Activated naive CD4-positive, alpha-beta T cell treated with anti-CD3 and anti-CD28 coated beads, Interleukin-2, amount 50 U/mL, for 24 hours (primary cell): ENCODE data around the gene PRKG1.
"Not testable (repeated sequence)": the region's sequence is repeated elsewhere in the genome, so short reads cannot be mapped to it uniquely, and the experiment has no call there.

ENCODE experiments used
- H3K27ac Mint-ChIP-seq: one replicate; pipeline ENCODE4 v1.8.0; 2021; ENCODE audit warnings: mild to moderate bottlenecking, mixed read lengths
- H3K27me3 Mint-ChIP-seq: one replicate; pipeline ENCODE4 v1.8.0; 2021; ENCODE audit warnings: mixed read lengths
- H3K36me3 Mint-ChIP-seq: one replicate; pipeline ENCODE4 v1.8.0; 2021; ENCODE audit warnings: mixed read lengths
- H3K4me1 Mint-ChIP-seq: one replicate; pipeline ENCODE4 v1.8.0; 2021; ENCODE audit warnings: mixed read lengths
- H3K4me3 Mint-ChIP-seq: one replicate; pipeline ENCODE4 v1.8.0; 2021; ENCODE audit warnings: mild to moderate bottlenecking, mixed read lengths
- H3K9me3 Mint-ChIP-seq: one replicate; pipeline ENCODE4 v1.8.0; 2021; ENCODE audit warnings: mixed read lengths

Gene PRKG1

DNA sequence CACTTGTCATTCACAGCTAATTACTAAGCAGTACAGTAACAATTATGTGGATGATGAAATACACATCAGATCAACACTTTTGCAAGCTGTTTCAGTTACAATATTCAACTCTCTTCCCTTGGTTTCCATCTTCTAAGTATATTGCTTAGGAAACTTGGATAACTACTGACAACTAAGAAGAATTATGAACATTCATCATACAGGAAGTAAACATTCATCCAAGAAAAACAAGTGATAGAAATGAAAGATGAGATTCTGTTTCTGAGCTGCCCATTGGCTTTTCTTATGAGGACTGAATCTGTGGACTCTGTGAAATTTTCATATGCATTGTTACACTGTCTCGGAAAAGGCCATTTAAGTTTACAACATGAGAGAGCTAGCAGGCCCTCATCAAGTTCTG lies 240.2 kb downstream of the PRKG1 start:
- Mint-ChIP-seq H3K4me3 (no peak overlapping the region), H3K27ac (no peak overlapping the region), H3K9me3 (no peaks in the 10 kb centered on the region), H3K36me3 (no peaks in the 10 kb centered on the region), H3K4me1 (no peaks in the 10 kb centered on the region), H3K27me3 (no peaks in the 10 kb centered on the region)

DNA sequence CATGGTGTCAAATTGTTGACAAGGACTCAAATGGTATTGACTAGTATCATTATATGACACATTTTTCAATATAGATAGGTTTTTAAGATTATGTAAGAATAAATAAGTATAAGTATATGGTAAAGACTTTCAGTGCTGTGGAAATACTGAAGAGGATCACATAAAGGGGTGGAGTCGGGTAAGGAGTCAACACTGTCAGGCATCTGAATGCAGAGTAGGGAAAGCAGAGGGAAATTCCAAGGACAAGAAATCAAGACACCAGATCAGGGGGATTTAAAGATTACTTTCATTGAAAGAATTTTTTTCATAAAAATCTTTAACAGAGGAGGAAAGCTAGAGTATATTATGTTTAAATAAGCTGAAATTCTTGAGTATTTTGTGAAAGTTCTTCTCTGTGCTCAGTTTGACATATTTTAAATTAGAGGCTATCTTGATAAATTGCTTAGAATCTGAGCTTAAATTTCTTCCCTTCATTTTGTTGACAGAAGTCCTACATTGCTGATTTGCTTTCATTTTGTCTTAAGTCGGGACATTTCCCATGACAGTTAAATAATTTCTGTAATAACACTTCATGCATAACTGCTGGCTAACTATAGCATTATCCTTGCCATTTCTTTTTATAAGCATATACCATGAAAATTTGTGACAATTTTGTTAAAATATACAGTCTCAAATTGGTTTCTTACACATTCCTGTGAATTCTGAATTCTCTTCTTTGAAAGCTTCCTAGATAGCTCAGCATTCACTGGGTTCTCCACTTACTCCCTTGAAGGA lies 244.3 kb downstream of the PRKG1 start:
- H3K27ac Mint-ChIP-seq = no peak overlapping the region
- H3K4me1 Mint-ChIP-seq = no peaks in the 10 kb centered on the region
- no peaks in the 10 kb centered on the region for H3K36me3 Mint-ChIP-seq
- H3K27me3 Mint-ChIP-seq = no peaks in the 10 kb centered on the region
- H3K4me3 Mint-ChIP-seq = no peak overlapping the region
- H3K9me3 Mint-ChIP-seq = no peaks in the 10 kb centered on the region

DNA sequence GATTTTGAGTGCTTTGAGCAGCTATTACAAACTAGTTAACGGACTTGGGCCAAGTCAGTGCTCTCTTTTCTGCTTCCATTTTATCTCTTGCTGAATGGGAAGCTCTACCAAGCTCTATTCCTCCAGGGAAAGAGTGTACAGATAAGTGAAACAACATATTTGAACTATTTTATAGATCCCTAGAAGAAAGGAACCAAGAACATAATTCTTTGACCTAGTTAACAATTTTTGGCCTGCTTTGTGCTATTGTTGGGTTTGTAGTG lies 244.8 kb downstream of the PRKG1 start:
- no peak overlapping the region for H3K27ac Mint-ChIP-seq

DNA sequence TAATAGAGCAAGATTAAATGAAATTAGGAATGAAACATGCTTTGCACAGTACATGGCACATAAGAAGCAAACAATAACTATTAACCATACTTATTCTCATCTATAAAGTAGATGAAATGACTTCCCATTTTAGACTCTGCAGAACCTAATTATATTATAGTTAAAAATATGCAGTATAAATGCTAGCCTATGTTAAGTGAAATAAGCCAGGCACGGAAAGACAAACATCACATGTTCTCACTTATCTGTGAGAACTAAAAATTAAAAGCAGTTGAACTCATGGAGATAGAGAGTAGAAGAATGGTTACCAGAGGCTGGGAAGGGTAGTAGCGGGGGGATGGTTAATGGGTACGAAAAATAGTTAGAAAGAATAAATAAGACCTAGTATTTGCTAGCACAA lies 247.0 kb downstream of the PRKG1 start:
- no peaks in the 10 kb centered on the region for H3K36me3 Mint-ChIP-seq
- H3K27me3 Mint-ChIP-seq = no peaks in the 10 kb centered on the region
- H3K9me3 Mint-ChIP-seq = peaks cover 5% of the 10 kb centered on the region
- no peak overlapping the region for H3K4me3 Mint-ChIP-seq
- no peak overlapping the region for H3K27ac Mint-ChIP-seq
- no peaks in the 10 kb centered on the region for H3K4me1 Mint-ChIP-seq

More for the DNA sequence above, 244.8 kb downstream of the PRKG1 start:
- Mint-ChIP-seq H3K4me3 (no peak overlapping the region), H3K27me3 (no peaks in the 10 kb centered on the region), H3K9me3 (no peaks in the 10 kb centered on the region), H3K36me3 (no peaks in the 10 kb centered on the region), H3K4me1 (no peaks in the 10 kb centered on the region)

DNA sequence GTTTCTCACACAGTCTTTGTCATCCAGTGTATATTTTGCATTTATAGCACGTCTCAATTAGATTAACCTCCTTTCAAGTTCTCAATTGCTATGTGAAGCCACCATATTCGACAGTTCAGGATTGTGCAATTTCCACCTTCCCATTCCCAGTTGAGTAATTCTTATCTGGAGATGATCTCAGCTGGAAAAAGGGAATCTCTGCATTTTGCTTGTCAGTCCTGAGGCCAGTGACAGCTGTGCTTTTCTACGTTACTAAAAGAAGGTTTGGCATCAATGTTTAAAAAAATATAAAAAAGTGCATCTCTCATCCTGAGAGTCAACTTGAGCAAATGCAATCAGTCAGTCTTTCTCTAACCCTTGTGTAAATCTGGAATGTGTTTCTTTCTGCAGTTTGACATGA lies 247.7 kb downstream of the PRKG1 start:
- Mint-ChIP-seq H3K4me1 (no peaks in the 10 kb centered on the region), H3K36me3 (no peaks in the 10 kb centered on the region), H3K27me3 (no peaks in the 10 kb centered on the region), H3K27ac (no peak overlapping the region), H3K9me3 (peaks cover 5% of the 10 kb centered on the region), H3K4me3 (no peak overlapping the region)

DNA sequence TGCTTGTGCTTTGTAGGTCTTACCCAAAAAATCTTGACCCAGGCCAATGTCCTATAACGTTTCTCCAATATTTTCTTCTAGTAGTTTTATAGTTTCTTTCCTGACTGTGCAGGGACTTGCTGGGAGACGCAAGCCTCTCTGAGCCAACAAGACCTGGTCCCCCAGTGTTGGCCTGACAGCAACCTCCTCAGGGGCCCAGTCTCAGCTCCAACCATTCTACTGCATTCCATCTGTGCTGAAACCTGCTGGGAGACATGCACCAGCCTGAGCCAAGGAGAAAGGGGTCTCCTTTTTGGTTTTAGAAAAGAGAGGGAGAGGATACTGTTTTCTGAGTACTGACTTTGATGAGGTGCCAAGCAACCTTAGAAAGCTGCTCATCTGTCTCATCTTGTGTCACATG lies 251.4 kb downstream of the PRKG1 start:
- H3K4me1 Mint-ChIP-seq = no peaks in the 10 kb centered on the region
- no peak overlapping the region for H3K4me3 Mint-ChIP-seq
- H3K27me3 Mint-ChIP-seq = no peaks in the 10 kb centered on the region
- no peak overlapping the region for H3K27ac Mint-ChIP-seq
- peaks cover 5% of the 10 kb centered on the region for H3K9me3 Mint-ChIP-seq
- H3K36me3 Mint-ChIP-seq = no peaks in the 10 kb centered on the region

DNA sequence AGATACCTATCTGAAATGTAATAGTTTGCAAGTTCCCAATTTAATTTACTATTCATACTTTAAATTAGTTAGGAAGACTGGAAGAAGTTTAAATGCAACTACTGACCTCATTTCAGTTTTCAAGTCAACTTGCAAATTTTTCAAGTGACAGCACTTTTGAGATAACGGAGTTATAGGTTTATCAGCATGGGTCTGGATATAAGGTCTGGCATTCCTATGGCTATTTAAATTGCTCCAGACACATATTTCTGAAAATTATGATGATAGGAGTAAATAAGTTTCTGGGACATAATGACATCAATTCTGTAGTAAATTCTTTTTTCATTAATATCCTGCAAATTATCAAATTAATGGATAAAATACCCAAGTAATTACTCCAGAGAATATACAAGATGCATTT lies 251.9 kb downstream of the PRKG1 start:
- no peaks in the 10 kb centered on the region for H3K4me1 Mint-ChIP-seq
- no peaks in the 10 kb centered on the region for H3K27me3 Mint-ChIP-seq
- H3K9me3 Mint-ChIP-seq = peaks cover 5% of the 10 kb centered on the region
- no peaks in the 10 kb centered on the region for H3K36me3 Mint-ChIP-seq
- no peak overlapping the region for H3K27ac Mint-ChIP-seq
- H3K4me3 Mint-ChIP-seq = no peak overlapping the region

DNA sequence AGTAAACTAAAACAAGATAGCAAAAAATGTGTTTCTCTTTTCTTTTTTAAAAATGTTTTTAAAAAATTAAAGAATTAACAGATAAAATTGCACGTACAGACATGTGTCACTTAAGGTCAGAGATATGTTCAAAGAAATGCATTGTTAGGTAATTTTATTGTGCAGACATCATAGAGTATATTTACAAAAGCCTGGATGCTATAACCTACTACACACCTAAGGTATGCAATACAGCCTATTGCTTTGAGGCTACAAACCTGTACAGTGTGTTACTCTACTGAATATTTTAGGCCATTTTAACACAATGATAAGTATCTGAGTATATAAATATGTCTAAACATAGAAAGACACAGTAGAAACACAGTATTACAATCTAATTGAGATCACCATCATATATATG lies 253.1 kb downstream of the PRKG1 start:
- Mint-ChIP-seq H3K9me3 (peaks cover 5% of the 10 kb centered on the region), H3K27me3 (no peaks in the 10 kb centered on the region), H3K36me3 (no peaks in the 10 kb centered on the region), H3K27ac (no peak overlapping the region), H3K4me3 (no peak overlapping the region), H3K4me1 (no peaks in the 10 kb centered on the region)

DNA sequence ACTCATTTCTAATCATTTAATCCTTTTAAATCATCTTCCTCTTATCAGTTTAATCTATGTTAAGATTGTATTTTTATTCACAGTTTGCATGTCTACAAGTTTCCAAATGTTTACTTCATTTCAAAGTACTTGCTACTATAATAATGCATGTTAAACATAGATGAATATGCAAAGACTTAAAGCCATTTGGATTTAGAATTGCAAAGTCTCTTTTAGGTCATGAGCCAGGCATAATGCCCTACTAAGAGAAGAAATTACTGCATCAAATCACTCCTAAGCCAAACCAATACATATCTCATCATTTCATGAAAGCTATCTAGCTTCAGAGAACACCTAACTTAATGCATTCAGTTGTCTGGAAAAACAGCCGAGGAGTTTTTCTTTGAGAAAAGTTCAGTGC lies 266.1 kb downstream of the PRKG1 start:
- H3K36me3 Mint-ChIP-seq = no peaks in the 10 kb centered on the region
- no peaks in the 10 kb centered on the region for H3K27me3 Mint-ChIP-seq
- H3K27ac Mint-ChIP-seq = no peak overlapping the region
- H3K9me3 Mint-ChIP-seq = no peaks in the 10 kb centered on the region
- peaks cover 3% of the 10 kb centered on the region for H3K4me1 Mint-ChIP-seq
- no peak overlapping the region for H3K4me3 Mint-ChIP-seq

DNA sequence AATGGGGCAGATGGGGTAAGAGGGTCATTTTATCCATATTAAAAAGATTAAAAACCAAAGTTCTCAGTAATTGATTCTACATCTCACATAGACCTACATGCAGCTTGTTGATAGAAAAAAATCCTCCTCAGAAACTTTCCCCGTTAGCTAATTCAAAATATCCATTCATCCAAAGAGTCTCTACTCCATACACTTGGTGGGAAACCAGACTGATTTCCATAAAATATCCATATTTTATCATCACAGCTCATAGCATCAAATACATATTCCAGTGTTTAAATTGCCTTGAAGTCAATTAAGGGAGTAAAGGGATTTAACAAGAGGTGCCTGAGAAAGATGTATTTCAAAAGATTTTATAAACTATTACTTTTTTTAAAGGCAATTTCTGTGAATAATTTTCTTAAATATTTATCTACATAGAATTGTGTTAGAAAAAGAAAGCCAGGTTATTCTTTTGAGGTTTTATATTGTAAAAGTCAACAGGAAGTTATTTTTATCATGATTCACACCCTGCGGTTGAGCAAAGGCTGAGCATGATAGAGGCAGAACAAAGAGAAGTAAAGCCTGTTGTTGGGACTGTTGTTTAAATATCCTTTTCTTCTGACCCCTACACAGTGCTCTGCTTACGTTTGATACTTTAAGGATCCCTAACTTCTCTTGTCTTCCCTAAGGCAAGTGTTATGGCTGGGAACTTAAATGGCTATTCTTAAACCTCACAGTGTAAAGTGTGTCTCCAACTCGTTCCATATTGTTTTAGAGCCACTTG lies 266.7 kb downstream of the PRKG1 start:
- Mint-ChIP-seq H3K27ac (no peak overlapping the region), H3K4me3 (no peak overlapping the region), H3K9me3 (no peaks in the 10 kb centered on the region), H3K4me1 (peaks cover 3% of the 10 kb centered on the region), H3K27me3 (no peaks in the 10 kb centered on the region), H3K36me3 (no peaks in the 10 kb centered on the region)

DNA sequence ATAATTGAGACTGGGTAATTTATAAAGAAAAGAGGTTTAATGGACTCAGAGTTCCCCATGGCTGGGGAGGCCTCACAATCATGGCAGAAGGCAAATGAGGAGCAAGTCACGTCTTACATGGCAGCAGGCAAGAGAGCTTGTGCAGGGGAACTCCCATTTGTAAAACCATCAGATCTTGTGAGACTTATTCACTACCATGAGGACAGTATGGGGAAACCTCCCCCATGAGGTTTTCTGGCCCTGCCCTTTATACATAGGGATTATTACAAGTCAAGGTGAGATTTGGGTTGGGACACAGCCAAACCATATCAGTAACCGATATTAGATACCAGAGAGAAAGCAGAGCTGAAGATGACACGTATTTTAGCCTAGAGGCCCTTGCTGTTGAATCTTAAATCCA lies 267.5 kb downstream of the PRKG1 start:
- H3K4me3 Mint-ChIP-seq, H3K4me1 Mint-ChIP-seq, H3K36me3 Mint-ChIP-seq, H3K9me3 Mint-ChIP-seq, H3K27me3 Mint-ChIP-seq: not testable (repeated sequence)
- H3K27ac Mint-ChIP-seq = peak overlapping the region; percentile 13

DNA sequence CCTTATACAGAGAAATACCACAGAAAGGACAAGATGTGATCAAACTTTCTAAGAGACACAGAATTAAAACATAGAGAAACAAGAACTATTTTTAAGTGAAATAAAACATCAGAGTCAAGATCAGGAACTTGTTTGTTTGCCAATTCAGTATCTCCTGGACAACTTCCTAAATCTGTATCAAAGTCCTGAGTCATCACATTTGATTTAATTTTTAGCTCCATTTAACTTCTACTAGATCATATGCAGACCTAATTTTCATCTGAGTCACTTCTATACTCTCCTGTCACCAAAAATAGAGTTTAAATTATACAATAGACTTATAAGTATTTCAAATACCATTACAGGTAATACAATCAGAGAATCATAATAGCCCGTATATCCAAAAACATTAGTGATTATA lies 268.1 kb downstream of the PRKG1 start:
- H3K36me3 Mint-ChIP-seq = no peaks in the 10 kb centered on the region
- no peaks in the 10 kb centered on the region for H3K9me3 Mint-ChIP-seq
- H3K27me3 Mint-ChIP-seq = no peaks in the 10 kb centered on the region
- peaks cover 3% of the 10 kb centered on the region for H3K4me1 Mint-ChIP-seq
- H3K27ac Mint-ChIP-seq = no peak overlapping the region
- no peak overlapping the region for H3K4me3 Mint-ChIP-seq

DNA sequence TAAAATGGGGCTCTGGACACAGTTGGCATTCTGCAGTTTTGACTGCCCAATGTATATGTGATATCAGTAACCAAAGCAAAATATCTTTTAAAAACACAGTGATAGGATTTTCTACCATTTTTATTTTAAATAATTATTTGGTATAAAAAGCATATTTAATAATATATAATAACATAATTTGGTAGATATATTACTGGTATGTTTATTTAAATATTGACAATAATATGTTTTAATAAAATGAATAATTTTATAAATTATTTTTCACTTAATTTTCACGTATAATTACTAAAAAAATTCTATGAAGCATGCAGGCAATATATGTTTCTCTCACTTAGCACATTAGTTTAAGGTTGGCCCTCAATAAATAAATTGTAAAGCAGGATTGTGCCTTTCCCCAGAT lies 269.1 kb downstream of the PRKG1 start:
- no peaks in the 10 kb centered on the region for H3K27me3 Mint-ChIP-seq

DNA sequence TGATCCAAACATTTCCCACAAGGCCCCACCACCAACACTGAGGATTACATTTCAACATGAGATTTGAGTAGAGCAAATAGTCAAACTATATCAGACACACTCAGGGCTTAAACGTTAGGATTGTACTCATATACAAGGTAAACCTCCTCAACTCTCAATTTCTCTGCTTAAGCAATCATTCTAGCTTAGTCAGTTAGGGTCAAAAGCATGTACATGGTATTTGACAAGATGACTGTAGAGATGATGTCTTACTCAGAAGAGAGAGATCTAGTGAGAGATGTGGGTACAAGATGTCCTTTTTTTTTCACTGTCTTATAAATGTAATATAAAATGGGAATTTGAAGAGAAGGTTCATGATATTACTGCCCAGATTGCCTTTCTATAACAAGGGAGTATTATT lies 270.1 kb downstream of the PRKG1 start:
- no peak overlapping the region for H3K27ac Mint-ChIP-seq
- H3K36me3 Mint-ChIP-seq = no peaks in the 10 kb centered on the region

More for the DNA sequence above, 269.1 kb downstream of the PRKG1 start:
- no peak overlapping the region for H3K27ac Mint-ChIP-seq
- H3K36me3 Mint-ChIP-seq = no peaks in the 10 kb centered on the region
- no peaks in the 10 kb centered on the region for H3K9me3 Mint-ChIP-seq
- H3K4me1 Mint-ChIP-seq = peaks cover 3% of the 10 kb centered on the region
- no peak overlapping the region for H3K4me3 Mint-ChIP-seq

DNA sequence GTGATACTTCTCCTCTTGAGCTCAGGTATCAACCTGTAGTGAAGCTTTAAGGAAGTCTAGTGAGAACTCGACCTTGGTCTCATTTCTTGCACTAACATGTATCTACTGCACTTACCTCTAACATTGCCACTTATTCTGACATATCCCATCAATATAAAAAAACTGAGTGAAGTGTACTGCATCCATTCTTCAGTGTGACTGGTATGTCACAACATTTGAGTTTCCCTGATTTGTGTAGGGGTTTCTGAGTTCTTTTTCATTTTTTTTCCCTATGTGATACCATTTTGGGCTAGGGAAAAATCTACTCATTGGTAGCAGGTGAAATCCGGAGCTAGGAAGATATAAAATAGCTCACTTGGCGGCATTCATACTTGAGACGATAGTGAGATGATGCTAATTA lies 274.3 kb downstream of the PRKG1 start:
- Mint-ChIP-seq H3K4me3 (no peak overlapping the region), H3K9me3 (no peaks in the 10 kb centered on the region), H3K27me3 (no peaks in the 10 kb centered on the region), H3K27ac (no peak overlapping the region), H3K36me3 (no peaks in the 10 kb centered on the region), H3K4me1 (no peaks in the 10 kb centered on the region)

More for the DNA sequence above, 270.1 kb downstream of the PRKG1 start:
- peaks cover 3% of the 10 kb centered on the region for H3K4me1 Mint-ChIP-seq
- H3K4me3 Mint-ChIP-seq = no peak overlapping the region
- H3K27me3 Mint-ChIP-seq = no peaks in the 10 kb centered on the region
- H3K9me3 Mint-ChIP-seq = no peaks in the 10 kb centered on the region

DNA sequence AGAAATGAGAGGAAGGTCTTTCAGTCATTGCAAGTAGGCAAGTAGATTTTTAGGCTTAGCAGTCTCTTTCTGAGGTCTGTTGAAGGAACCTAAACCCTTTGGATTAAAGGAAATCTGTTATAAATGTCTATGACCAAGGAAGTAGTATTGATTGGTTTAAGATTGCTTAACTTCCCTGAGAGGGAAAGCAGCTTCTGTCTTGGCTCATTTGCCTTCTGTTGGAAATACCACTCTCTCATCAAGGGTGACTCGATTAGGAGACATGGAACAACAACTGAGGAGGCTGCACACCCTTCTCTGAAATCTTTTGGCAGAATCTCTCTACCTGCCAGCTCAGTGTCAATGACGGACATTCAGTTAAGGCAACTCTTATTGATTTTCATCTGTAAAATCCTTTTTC lies 282.9 kb downstream of the PRKG1 start:
- no peaks in the 10 kb centered on the region for H3K4me1 Mint-ChIP-seq
- no peaks in the 10 kb centered on the region for H3K27me3 Mint-ChIP-seq
- H3K36me3 Mint-ChIP-seq = no peaks in the 10 kb centered on the region
- H3K9me3 Mint-ChIP-seq = no peaks in the 10 kb centered on the region
- H3K27ac Mint-ChIP-seq = no peak overlapping the region
- no peak overlapping the region for H3K4me3 Mint-ChIP-seq

DNA sequence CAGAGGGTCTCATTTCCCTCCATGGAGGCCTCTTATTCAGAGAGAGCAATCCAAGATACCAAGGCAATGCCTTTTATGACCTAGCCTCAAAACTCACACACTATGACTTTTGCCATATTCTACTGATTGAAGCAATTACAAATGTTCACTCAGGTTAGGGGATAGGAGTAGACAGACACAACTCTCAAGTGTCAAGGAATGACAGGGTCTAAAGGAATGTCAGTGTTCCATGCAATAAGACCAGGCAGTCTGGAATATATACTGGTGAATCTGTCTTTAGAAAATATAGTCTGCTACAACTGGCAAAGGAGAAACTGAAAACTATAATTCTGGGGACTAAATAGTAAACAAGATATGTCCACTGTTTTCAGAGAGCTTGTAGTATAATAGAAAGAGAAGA lies 283.9 kb downstream of the PRKG1 start:
- Mint-ChIP-seq H3K4me1 (no peaks in the 10 kb centered on the region), H3K27ac (no peak overlapping the region), H3K27me3 (no peaks in the 10 kb centered on the region)

More for the DNA sequence above, 283.9 kb downstream of the PRKG1 start:
- Mint-ChIP-seq H3K36me3 (no peaks in the 10 kb centered on the region), H3K4me3 (no peak overlapping the region), H3K9me3 (no peaks in the 10 kb centered on the region)
